Esophagus squamous epithelium (tissue), 4 donors: ENCODE results near the gene CAMK4.

Source experiments
- CTCF ChIP-seq, 6 experiments: fragments of 450-650 bp in 4 of 6; fragments of 200-600 bp in 2 of 6; sonication (generic) in 2 of 6; IDR thresholded peaks; one replicate each; pipeline ENCODE4 v1.5.1; 2016 to 2019; ENCODE audit warnings: antibody characterized with exemption in 6 of 6, mild to moderate bottlenecking in 4 of 6, moderate library complexity in 4 of 6
- POLR2A ChIP-seq, 4 donors: fragments of 450-650 bp; IDR thresholded peaks; one replicate each; pipeline ENCODE4 v1.6.1; 2017; ENCODE audit warnings: antibody characterized with exemption in 4 of 4, mild to moderate bottlenecking in 4 of 4, moderate library complexity in 3 of 4

DNA sequence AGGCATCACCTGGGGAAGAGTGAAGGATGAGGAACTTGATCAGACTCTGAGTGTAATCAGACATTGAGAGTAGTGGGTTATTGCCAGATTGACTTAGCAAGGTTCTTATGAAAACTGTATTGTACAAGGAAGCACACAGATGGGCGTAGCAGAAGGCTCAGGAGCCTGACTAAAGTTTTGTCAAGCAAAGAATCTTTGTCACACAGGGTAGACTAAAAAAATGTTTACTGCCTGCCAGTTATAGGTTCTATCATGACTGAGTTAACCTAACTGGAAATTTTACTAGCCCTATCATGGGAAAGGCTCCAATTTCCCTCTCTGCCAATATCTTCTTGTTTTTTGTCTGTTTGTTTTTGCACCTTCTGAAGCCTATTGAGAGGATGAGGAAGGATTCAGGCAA, 19.1 kb downstream of the CAMK4 start:
- no peak for TF ChIP-seq CTCF (IDR thresholded peaks at IDR 0.05)
- no peak for TF ChIP-seq POLR2A (IDR thresholded peaks at IDR 0.05)
